Osteoblast (primary cell): ENCODE measurements around the gene VWA2. TPM values are rescaled to one million over a fixed set of nuclear protein-coding genes. Genes with fewer than 3 reads are reported as not detected.

ENCODE experiments used
- DNase-seq: peaks from one replicate; pipeline ENCODE4 v3.0.0; 2011; ENCODE audit warnings: low spot score, mixed read lengths; ENCODE audit not compliant: insufficient read length; ENCODE audit errors: missing footprints
- H2AFZ ChIP-seq: 2 replicates; pipeline ENCODE4 v1.6.0; 2011; ENCODE audit warnings: mild to moderate bottlenecking, low read length
- H3K27ac ChIP-seq: 2 replicates; pipeline ENCODE4 v1.5.1; 2011; ENCODE audit warnings: mild to moderate bottlenecking, low read depth, low read length, moderate library complexity
- H3K27me3 ChIP-seq: 2 replicates; pipeline ENCODE4 v1.6.0; 2012; ENCODE audit warnings: mild to moderate bottlenecking, control low read depth, inconsistent platforms, low read length, moderate library complexity; ENCODE audit not compliant: insufficient read depth
- H3K36me3 ChIP-seq: 2 replicates; pipeline ENCODE4 v1.5.1; 2011; ENCODE audit warnings: mild to moderate bottlenecking, low read length, control low read depth, moderate library complexity; ENCODE audit not compliant: insufficient read depth
- H3K4me1 ChIP-seq: 2 replicates; pipeline ENCODE4 v1.5.1; 2011; ENCODE audit warnings: mild to moderate bottlenecking, low read length, control low read depth, moderate library complexity; ENCODE audit not compliant: insufficient read depth
- H3K4me2 ChIP-seq: 2 replicates; pipeline ENCODE4 v1.6.0; 2011; ENCODE audit warnings: mild to moderate bottlenecking, low read length; ENCODE audit not compliant: insufficient read depth
- H3K4me3 ChIP-seq: fragments of 200-600 bp; sonication (generic); 3 replicates; pipeline ENCODE4 v1.5.1; 2012; ENCODE audit warnings: mild to moderate bottlenecking, low read length, inconsistent platforms; ENCODE audit not compliant: insufficient read depth
- H3K79me2 ChIP-seq: 2 replicates; pipeline ENCODE4 v1.6.0; 2012; ENCODE audit warnings: mild to moderate bottlenecking, low read length, control low read depth, inconsistent platforms; ENCODE audit not compliant: insufficient read depth
- H3K9me3 ChIP-seq: 2 replicates; pipeline ENCODE4 v1.5.1; 2011; ENCODE audit warnings: low read depth, low read length, control low read depth
- H4K20me1 ChIP-seq: 2 replicates; pipeline ENCODE4 v1.6.0; 2012; ENCODE audit warnings: mild to moderate bottlenecking, low read length, control low read depth; ENCODE audit not compliant: insufficient read depth
- CTCF ChIP-seq: IDR thresholded peaks from 2 replicates; pipeline ENCODE4 v1.5.1; 2011; ENCODE audit warnings: mild to moderate bottlenecking, low read depth, low read length, moderate library complexity; ENCODE audit errors: extremely low read depth
- total RNA-seq: library from RNA; depleted of rRNA; stranded (reverse); fragments of >200 nt; gene quantifications from 2 replicates; pipeline ENCODE4 v1.2.3, GENCODE V29; 2012

Gene VWA2
- total RNA-seq, 1 donor, result under 0.01 TPM

DNA sequence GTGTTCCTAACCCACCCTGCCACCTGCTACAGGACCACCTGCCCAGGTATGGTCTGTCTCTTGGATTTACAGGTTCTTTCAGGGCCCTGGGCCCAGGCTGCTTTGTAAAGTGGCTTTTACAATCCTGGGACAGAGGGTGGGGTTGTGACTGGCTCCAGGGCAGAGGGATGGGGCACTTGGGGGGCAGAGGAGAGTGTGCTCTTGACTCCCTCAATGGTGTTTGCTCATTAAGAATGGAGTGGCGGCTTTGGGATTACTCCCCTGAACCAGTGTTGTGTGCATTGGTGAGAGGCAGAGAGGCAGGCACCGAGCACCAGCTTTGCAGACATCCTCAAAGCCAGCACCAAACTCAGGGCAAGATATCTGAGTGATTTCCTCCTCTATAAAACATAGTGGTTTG lies 43.5 kb downstream of the VWA2 start:
- no peaks in the 10 kb centered on the region for H3K79me2 ChIP-seq
- H3K4me1 ChIP-seq, result no peaks in the 10 kb centered on the region
- H3K4me3 ChIP-seq, result no peak overlapping the region
- no peak for DNase-seq
- no peaks in the 10 kb centered on the region for H4K20me1 ChIP-seq
- peaks cover 11% of the 10 kb centered on the region for H3K27me3 ChIP-seq
- H2AFZ ChIP-seq, result no peak overlapping the region
- no peaks in the 10 kb centered on the region for H3K36me3 ChIP-seq
- no peaks in the 10 kb centered on the region for H3K9me3 ChIP-seq
- no peak overlapping the region for H3K27ac ChIP-seq
- no peak overlapping the region for H3K4me2 ChIP-seq
- no peak for TF ChIP-seq CTCF

DNA sequence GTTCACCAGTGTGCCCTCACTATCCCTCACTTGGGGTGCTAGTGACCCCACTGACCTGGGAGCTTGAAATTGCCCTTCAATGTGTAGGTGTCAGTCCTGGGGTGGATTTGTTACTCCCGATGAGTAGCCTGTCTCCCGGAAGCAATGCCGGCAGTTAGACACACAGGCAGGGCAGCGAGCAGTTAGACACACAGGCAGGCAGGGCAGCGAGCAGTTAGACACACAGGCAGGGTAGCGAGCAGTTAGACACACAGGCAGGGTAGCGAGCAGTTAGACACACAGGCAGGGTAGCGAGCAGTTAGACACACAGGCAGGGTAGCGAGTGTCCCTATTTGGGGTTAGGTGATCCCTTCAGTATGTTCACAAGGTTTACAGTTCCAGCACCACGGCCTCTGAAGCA lies 44.0 kb downstream of the VWA2 start:
- Histone ChIP-seq H3K4me3 (no peak overlapping the region), H3K4me1 (no peaks in the 10 kb centered on the region), H3K4me2 (no peak overlapping the region), H2AFZ (no peak overlapping the region), H3K9me3 (no peaks in the 10 kb centered on the region), H3K27ac (no peak overlapping the region), H3K27me3 (peaks cover 11% of the 10 kb centered on the region), H4K20me1 (no peaks in the 10 kb centered on the region), H3K79me2 (no peaks in the 10 kb centered on the region), H3K36me3 (no peaks in the 10 kb centered on the region)
- no peak for TF ChIP-seq CTCF
- DNase-seq, result no peak

DNA sequence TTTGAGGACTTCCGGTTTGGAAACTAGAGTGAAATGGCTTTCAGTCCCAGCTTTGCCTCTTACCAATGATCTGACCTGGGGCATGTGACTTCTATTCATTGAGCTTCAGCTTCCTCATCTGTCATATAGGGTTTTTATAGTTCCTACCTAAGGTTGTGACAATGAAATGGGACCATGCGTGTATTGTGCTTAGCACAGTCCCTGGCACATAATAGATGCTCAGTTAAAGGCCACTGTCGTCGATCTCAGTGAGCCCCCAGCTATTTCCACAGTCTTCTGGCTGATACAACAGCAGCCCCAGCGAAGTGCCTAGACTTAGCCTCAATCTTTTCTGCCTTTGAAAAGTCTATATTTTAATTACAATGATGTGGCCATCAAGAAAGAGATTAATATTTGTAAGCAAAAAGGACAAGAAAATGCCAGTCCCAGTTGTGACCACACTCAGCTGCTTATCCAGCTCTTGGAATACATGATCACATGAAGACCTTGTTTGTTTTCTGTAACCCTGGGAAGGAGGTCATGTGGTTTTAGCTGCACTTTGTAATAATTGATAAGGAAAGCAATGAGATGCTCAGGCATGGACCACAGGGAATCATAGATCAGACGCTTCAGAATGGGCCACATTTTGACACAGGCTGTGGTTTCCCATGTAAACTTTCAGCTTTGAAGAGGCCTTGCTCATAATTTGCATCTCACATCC lies 44.6 kb downstream of the VWA2 start:
- no peak overlapping the region for H2AFZ ChIP-seq
- H3K9me3 ChIP-seq, result no peaks in the 10 kb centered on the region
- H3K79me2 ChIP-seq, result no peaks in the 10 kb centered on the region
- H4K20me1 ChIP-seq, result no peaks in the 10 kb centered on the region
- H3K27ac ChIP-seq, result no peak overlapping the region
- TF ChIP-seq CTCF, result no peak
- no peak for DNase-seq
- H3K36me3 ChIP-seq, result no peaks in the 10 kb centered on the region
- no peak overlapping the region for H3K4me3 ChIP-seq
- peaks cover 11% of the 10 kb centered on the region for H3K27me3 ChIP-seq
- H3K4me2 ChIP-seq, result no peak overlapping the region
- no peaks in the 10 kb centered on the region for H3K4me1 ChIP-seq

GRCh38 chr10:114284346-114285071 lies 45.5 kb downstream of the VWA2 start:
- no peaks in the 10 kb centered on the region for H3K4me1 ChIP-seq
- H3K79me2 ChIP-seq, result no peaks in the 10 kb centered on the region
- no peak overlapping the region for H3K4me3 ChIP-seq
- no peaks in the 10 kb centered on the region for H3K36me3 ChIP-seq
- TF ChIP-seq CTCF, result no peak
- no peak for DNase-seq
- no peaks in the 10 kb centered on the region for H4K20me1 ChIP-seq
- H3K4me2 ChIP-seq, result no peak overlapping the region
- H3K9me3 ChIP-seq, result no peaks in the 10 kb centered on the region
- H3K27ac ChIP-seq, result no peak overlapping the region
- H2AFZ ChIP-seq, result no peak overlapping the region
- peaks cover 11% of the 10 kb centered on the region for H3K27me3 ChIP-seq
